Skeletal muscle satellite cell (primary cell): ENCODE data around the gene PDYN. TPM values are rescaled to one million over a fixed set of nuclear protein-coding genes. Genes with fewer than 3 reads are reported as not detected.
"Not testable (repeated sequence)": the region's sequence is repeated elsewhere in the genome, so short reads cannot be mapped to it uniquely, and the experiment has no call there.

Experiments
- H3K27me3 ChIP-seq: 2 replicates; pipeline ENCODE4 v1.7.0; 2013; ENCODE audit warnings: low read length; ENCODE audit not compliant: control insufficient read depth, insufficient read depth
- H3K36me3 ChIP-seq: 2 replicates; pipeline ENCODE4 v1.7.0; 2013; ENCODE audit warnings: mild to moderate bottlenecking, control low read depth, low read length; ENCODE audit not compliant: insufficient read depth
- H3K4me1 ChIP-seq: 2 replicates; pipeline ENCODE4 v1.7.0; 2013; ENCODE audit warnings: low read length; ENCODE audit not compliant: control insufficient read depth, insufficient read depth
- H3K4me2 ChIP-seq: 2 replicates; pipeline ENCODE4 v1.7.0; 2013; ENCODE audit warnings: mild to moderate bottlenecking, low read length
- H3K4me3 ChIP-seq: 2 replicates; pipeline ENCODE4 v1.7.0; 2013; ENCODE audit warnings: low read length
- H3K9ac ChIP-seq: 2 replicates; pipeline ENCODE4 v1.7.0; 2013; ENCODE audit warnings: mild to moderate bottlenecking, low read depth, low read length, moderate library complexity
- H3K9me3 ChIP-seq: replicated peaks from 2 replicates; pipeline ENCODE4 v1.7.0; 2013; ENCODE audit warnings: mild to moderate bottlenecking, control low read depth, low read length
- total RNA-seq: library from RNA; depleted of rRNA; stranded (reverse); fragments of >200 nt; gene quantifications from 2 replicates; pipeline ENCODE4 v1.2.3, GENCODE V29; 2012; rRNA removed

PDYN gene
- total RNA-seq, result not detected in 2 replicates

- Histone ChIP-seq H3K9ac (no peak within 1 kb of the TSS), H3K9me3 (no peaks in the 10 kb centered on the region), H3K36me3 (no peaks in the 10 kb centered on the region), H3K4me3 (no peak within 1 kb of the TSS), H3K27me3 (peaks cover 88% of the 10 kb centered on the region), H3K4me1 (no peaks in the 10 kb centered on the region), H3K4me2 (no peak within 1 kb of the TSS)
Observed at GRCh38 chr20:1993986-1994385, at the start of gene PDYN. Gene PDYN (minus strand): TSS chr20:1994058. CDS start chr20:1983084, 10,974 bp downstream.

GRCh38 chr20:2042400-2042799, 48.5 kb upstream of the PDYN start:
- Histone ChIP-seq H3K4me2 (no peak overlapping the region), H3K4me3 (no peak overlapping the region), H3K9ac (no peak overlapping the region), H3K9me3 (no peaks in the 10 kb centered on the region), H3K36me3 (no peaks in the 10 kb centered on the region), H3K27me3 (peaks cover 28% of the 10 kb centered on the region), H3K4me1 (no peaks in the 10 kb centered on the region)

GRCh38 chr20:2038161-2038560, 44.3 kb upstream of the PDYN start:
- Histone ChIP-seq H3K9ac (no peak overlapping the region), H3K4me2 (no peak overlapping the region), H3K4me1 (no peaks in the 10 kb centered on the region), H3K36me3 (no peaks in the 10 kb centered on the region), H3K27me3 (peaks cover 37% of the 10 kb centered on the region), H3K4me3 (no peak overlapping the region), H3K9me3 (no peaks in the 10 kb centered on the region)

GRCh38 chr20:2037296-2037914, 43.5 kb upstream of the PDYN start:
- H3K36me3 ChIP-seq, result no peaks in the 10 kb centered on the region
- H3K4me3 ChIP-seq, result no peak overlapping the region
- H3K9me3 ChIP-seq, result no peaks in the 10 kb centered on the region
- H3K27me3 ChIP-seq, result peaks cover 41% of the 10 kb centered on the region
- no peak overlapping the region for H3K9ac ChIP-seq
- H3K4me2 ChIP-seq, result no peak overlapping the region
- no peaks in the 10 kb centered on the region for H3K4me1 ChIP-seq

GRCh38 chr20:2036357-2036756, 42.5 kb upstream of the PDYN start:
- peaks cover 33% of the 10 kb centered on the region for H3K27me3 ChIP-seq
- not testable (repeated sequence) for H3K4me1 ChIP-seq, H3K36me3 ChIP-seq, H3K4me3 ChIP-seq, H3K9ac ChIP-seq, H3K9me3 ChIP-seq, H3K4me2 ChIP-seq

GRCh38 chr20:2032168-2032567, 38.3 kb upstream of the PDYN start:
- Histone ChIP-seq H3K27me3 (peaks cover 21% of the 10 kb centered on the region), H3K9me3 (no peaks in the 10 kb centered on the region), H3K4me3 (no peak overlapping the region), H3K9ac (no peak overlapping the region), H3K4me1 (no peaks in the 10 kb centered on the region), H3K4me2 (no peak overlapping the region), H3K36me3 (no peaks in the 10 kb centered on the region)

- Histone ChIP-seq H3K9me3 (no peaks in the 10 kb centered on the region), H3K4me3 (no peak overlapping the region), H3K4me2 (no peak overlapping the region), H3K4me1 (no peaks in the 10 kb centered on the region), H3K9ac (no peak overlapping the region), H3K36me3 (no peaks in the 10 kb centered on the region), H3K27me3 (peaks cover 18% of the 10 kb centered on the region)
Observed at GRCh38 chr20:2026514-2026913, 32.7 kb upstream of the PDYN start.

GRCh38 chr20:2026004-2026403, 32.1 kb upstream of the PDYN start:
- Histone ChIP-seq H3K9me3 (no peaks in the 10 kb centered on the region), H3K4me2 (no peak overlapping the region), H3K4me1 (no peaks in the 10 kb centered on the region)

GRCh38 chr20:2023151-2023550, 29.3 kb upstream of the PDYN start:
- Histone ChIP-seq H3K4me1 (no peaks in the 10 kb centered on the region), H3K36me3 (no peaks in the 10 kb centered on the region), H3K27me3 (peaks cover 34% of the 10 kb centered on the region), H3K4me2 (no peak overlapping the region), H3K9ac (no peak overlapping the region), H3K4me3 (no peak overlapping the region), H3K9me3 (no peaks in the 10 kb centered on the region)

More at GRCh38 chr20:2026004-2026403, 32.1 kb upstream of the PDYN start:
- Histone ChIP-seq H3K4me3 (no peak overlapping the region), H3K27me3 (peaks cover 19% of the 10 kb centered on the region), H3K36me3 (no peaks in the 10 kb centered on the region), H3K9ac (no peak overlapping the region)

- Histone ChIP-seq H3K4me3 (no peak overlapping the region), H3K27me3 (peaks cover 42% of the 10 kb centered on the region), H3K9me3 (no peaks in the 10 kb centered on the region), H3K36me3 (no peaks in the 10 kb centered on the region), H3K4me2 (no peak overlapping the region), H3K4me1 (no peaks in the 10 kb centered on the region), H3K9ac (no peak overlapping the region)
Observed at GRCh38 chr20:2022163-2022562, 28.3 kb upstream of the PDYN start.

- Histone ChIP-seq H3K4me2 (no peak overlapping the region), H3K4me3 (no peak overlapping the region), H3K27me3 (peaks cover 10% of the 10 kb centered on the region), H3K4me1 (no peaks in the 10 kb centered on the region), H3K9me3 (no peaks in the 10 kb centered on the region), H3K9ac (no peak overlapping the region), H3K36me3 (no peaks in the 10 kb centered on the region)
Observed at GRCh38 chr20:2010533-2010932, 16.7 kb upstream of the PDYN start.
